HuH-7 (cell line): ENCODE measurements around the gene HERC5.
"Not testable (repeated sequence)": the region's sequence is repeated elsewhere in the genome, so short reads cannot be mapped to it uniquely, and the experiment has no call there.

Source experiments
- DNase-seq: peaks from one replicate; pipeline ENCODE4 v3.0.0; 2011; ENCODE audit warnings: low spot score

The HERC5 gene

GRCh38 chr4:88456670-88457306 is at the start of gene HERC5:
TSS of gene HERC5 (plus strand) at chr4:88457119. CDS start at chr4:88457270, 151 bp downstream.
- DNase-seq = peak; percentile 84

GRCh38 chr4:88409206-88409605 is 47.7 kb upstream of the HERC5 start:
- DNase-seq = no peak

GRCh38 chr4:88409789-88410188 is 47.1 kb upstream of the HERC5 start:
- no peak for DNase-seq

GRCh38 chr4:88411491-88412096 is 45.3 kb upstream of the HERC5 start:
- DNase-seq = no peak

- DNase-seq = no peak
These were observed 43.1 kb upstream of the HERC5 start for GRCh38 chr4:88413801-88414200.

GRCh38 chr4:88414755-88415154 is 42.2 kb upstream of the HERC5 start:
- no peak for DNase-seq

GRCh38 chr4:88415982-88416381 is 40.9 kb upstream of the HERC5 start:
- DNase-seq = no peak

GRCh38 chr4:88418411-88418810 is 38.5 kb upstream of the HERC5 start:
- no peak for DNase-seq

- DNase-seq = no peak
These were observed 37.0 kb upstream of the HERC5 start for GRCh38 chr4:88419874-88420273.

- no peak for DNase-seq
These were observed 36.1 kb upstream of the HERC5 start for GRCh38 chr4:88420844-88421243.

GRCh38 chr4:88422403-88422802 is 34.5 kb upstream of the HERC5 start:
- DNase-seq = no peak

- DNase-seq = no peak
These were observed 27.5 kb upstream of the HERC5 start for GRCh38 chr4:88429401-88429800.

- no peak for DNase-seq
These were observed 20.8 kb upstream of the HERC5 start for GRCh38 chr4:88435987-88436693.

- not testable (repeated sequence) for DNase-seq
These were observed 19.0 kb upstream of the HERC5 start for GRCh38 chr4:88437873-88438272.

- no peak for DNase-seq
These were observed 17.7 kb upstream of the HERC5 start for GRCh38 chr4:88439161-88439760.

- DNase-seq = no peak
These were observed 16.8 kb upstream of the HERC5 start for GRCh38 chr4:88440146-88440545.

GRCh38 chr4:88441696-88442095 is 15.2 kb upstream of the HERC5 start:
- DNase-seq = no peak

- no peak for DNase-seq
These were observed 14.2 kb upstream of the HERC5 start for GRCh38 chr4:88442689-88443191.

- DNase-seq = no peak
These were observed 13.4 kb upstream of the HERC5 start for GRCh38 chr4:88443486-88443885.

- DNase-seq = no peak
These were observed 11.7 kb upstream of the HERC5 start for GRCh38 chr4:88445252-88445651.

GRCh38 chr4:88446124-88446523 is 10.8 kb upstream of the HERC5 start:
- no peak for DNase-seq

- no peak for DNase-seq
These were observed 9.4 kb upstream of the HERC5 start for GRCh38 chr4:88447371-88448095.
